ENCODE results near the gene HSPB1.
"Not testable (repeated sequence)": the region's sequence is repeated elsewhere in the genome, so short reads cannot be mapped to it uniquely, and the experiment has no call there.

Gene HSPB1

DNA sequence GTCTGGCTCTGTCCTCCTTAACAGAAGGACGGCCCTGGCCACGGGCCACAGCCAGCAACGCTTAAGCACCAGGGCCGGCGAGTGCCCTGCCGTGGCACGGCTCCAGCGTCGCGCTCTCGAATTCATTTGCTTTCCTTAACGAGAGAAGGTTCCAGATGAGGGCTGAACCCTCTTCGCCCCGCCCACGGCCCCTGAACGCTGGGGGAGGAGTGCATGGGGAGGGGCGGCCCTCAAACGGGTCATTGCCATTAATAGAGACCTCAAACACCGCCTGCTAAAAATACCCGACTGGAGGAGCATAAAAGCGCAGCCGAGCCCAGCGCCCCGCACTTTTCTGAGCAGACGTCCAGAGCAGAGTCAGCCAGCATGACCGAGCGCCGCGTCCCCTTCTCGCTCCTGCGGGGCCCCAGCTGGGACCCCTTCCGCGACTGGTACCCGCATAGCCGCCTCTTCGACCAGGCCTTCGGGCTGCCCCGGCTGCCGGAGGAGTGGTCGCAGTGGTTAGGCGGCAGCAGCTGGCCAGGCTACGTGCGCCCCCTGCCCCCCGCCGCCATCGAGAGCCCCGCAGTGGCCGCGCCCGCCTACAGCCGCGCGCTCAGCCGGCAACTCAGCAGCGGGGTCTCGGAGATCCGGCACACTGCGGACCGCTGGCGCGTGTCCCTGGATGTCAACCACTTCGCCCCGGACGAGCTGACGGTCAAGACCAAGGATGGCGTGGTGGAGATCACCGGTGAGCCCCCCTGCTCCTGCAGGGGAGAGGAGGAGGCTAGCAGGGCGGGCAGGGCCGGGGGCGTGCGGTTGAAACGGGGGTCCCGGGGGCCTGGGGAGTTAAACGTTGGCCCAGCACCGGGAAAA, at the start of gene HSPB1:
Gene HSPB1 (plus strand): TSS at position 327 of the 855 bp plus-strand sequence. CDS start 40 bp downstream, at position 367.
- peak; percentile 72 to 80 for DNase-seq (ENCODE audit: low read depth in 2 of 2)

DNA sequence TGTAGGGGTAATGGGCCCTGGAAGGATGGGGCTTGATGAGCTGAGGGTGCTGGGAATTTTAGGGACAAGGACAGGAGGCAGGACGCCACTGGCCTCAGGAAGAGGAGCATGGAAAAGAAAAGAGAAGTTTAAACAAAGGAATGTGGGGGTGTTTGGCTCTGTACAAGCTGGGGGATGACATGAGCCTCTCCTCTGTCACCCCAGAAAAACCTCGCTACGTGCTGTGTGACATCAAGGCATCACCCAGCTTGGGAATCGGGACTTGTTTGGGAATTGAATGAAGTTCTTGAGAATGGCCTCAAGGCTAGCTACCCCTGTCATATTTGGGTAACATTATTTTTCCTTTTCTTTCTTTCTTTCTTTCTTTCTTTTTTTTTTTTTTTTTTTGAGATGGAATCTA, 47.7 kb upstream of the HSPB1 start:
- DNase-seq (ENCODE audit: low read depth in 2 of 2): no peak

- no peak for DNase-seq (ENCODE audit: low read depth in 2 of 2)
These were observed 44.5 kb upstream of the HSPB1 start for GRCh38 chr7:76257973-76258372.

DNA sequence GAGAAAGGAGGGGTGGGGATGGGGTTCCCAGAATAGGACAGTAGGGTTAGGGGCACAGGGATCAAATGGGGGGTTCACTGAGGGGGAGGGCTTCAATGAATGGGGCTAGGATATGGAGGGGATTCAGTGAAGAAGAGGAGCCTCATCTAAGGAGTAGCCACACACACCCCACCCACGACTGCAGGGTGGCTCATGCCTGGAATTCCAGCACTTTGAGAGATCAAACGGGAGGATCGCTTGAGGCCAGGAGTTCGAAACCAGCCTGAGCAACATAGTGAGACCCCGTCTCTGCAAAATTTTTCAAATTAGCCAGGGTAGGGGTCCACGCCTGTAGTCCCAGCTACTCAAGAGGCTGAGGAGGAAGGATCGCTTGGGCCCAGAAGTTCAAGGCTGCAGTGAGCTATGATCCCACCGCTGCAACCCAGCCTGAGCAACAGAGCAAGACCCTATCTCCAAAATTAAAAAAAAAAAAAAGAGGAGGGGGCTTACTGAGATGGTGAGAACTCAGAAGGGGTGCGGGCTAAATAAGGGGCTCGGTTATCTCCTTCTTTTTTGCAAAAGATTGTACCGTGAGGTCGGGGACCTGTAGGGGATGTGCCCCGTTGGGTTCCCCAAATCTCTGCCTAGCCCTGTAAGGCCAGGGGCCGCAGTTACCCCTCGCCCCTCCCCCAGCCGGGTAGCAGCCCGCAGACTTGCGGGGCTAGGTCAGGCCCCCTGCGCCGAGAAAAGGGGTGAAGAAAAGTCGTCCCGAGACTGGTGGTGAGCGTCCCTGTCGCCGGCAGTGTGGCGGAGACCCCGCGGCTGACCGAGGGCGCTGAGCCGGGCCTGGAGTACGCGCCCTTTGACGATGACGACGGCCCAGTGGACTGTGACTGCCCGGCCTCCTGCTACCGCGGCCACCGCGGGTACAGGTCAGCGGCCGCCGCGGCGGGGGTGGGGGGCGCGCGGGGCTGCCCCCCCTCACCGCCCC, 43.1 kb upstream of the HSPB1 start:
- DNase-seq (ENCODE audit: low read depth in 2 of 2): no peak

- no peak for DNase-seq (ENCODE audit: low read depth in 2 of 2)
These were observed 42.2 kb upstream of the HSPB1 start for GRCh38 chr7:76260171-76260703.

DNA sequence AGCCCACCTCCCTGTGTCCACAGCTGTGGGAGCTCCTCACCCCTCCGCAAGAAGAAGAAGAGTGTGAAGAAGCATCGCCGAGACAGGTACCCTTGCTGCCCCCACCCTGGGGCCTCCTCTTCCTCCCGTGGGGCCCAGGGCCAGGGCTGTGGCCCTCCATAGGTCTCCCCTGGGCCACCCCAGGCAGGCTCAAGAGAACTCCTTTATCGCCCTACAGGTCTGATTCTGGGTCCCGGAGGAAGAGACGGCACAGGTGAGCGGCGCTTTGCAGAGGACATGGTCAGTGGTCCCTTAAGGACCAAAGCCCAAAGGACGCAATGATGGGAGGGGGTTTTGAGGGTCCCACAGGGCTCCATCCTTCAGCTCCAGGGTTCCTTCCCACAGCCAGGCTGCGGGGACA, 41.1 kb upstream of the HSPB1 start:
- DNase-seq (ENCODE audit: low read depth in 2 of 2): no peak

- DNase-seq (ENCODE audit: low read depth in 2 of 2): no peak
These were observed 40.5 kb upstream of the HSPB1 start for GRCh38 chr7:76261931-76262330.

- DNase-seq (ENCODE audit: low read depth in 2 of 2): peak in 1 of 2 experiments; percentile 6
These were observed 39.6 kb upstream of the HSPB1 start for GRCh38 chr7:76262683-76263402.

- DNase-seq (ENCODE audit: low read depth in 2 of 2): no peak
These were observed 37.2 kb upstream of the HSPB1 start for GRCh38 chr7:76265299-76265698.

DNA sequence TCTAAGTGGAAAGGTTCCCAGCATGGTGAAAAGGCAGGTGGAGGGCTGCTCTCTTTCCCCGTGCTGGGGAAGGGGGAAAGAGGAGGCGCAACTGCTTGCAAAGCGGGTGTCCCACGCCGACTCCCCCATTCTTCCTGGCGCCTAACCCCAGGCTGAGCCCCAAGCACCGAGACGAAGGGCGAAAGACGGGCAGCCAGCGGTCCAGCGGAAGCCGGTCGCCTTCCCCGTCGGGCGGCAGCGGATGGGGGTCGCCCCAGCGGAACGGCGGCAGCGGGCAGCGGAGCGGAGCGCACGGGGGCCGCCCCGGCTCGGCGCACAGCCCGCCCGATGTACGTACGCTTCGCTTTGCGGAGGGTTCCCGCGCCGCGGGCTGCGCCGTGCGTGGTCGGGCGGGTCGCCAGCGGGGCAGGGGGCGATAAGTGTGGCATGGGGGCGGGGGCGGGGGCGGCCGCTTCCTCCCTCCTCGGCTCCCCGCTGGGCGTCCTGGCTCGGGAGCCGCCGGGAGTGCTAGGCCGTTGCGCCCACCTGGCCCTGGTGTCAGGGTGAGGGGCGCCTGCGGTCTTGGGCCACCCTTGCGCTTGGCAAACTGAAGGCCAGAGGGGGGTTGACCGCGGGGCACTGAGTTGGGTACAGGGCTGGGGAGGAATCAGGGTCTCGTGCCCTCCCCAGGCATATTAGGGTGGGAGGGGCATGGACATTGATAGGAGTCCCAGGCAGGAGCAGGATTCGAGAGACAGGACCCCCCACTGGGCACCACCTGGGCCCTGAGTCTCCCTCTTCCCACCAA, 35.2 kb upstream of the HSPB1 start:
- DNase-seq (ENCODE audit: low read depth in 2 of 2): no peak

DNA sequence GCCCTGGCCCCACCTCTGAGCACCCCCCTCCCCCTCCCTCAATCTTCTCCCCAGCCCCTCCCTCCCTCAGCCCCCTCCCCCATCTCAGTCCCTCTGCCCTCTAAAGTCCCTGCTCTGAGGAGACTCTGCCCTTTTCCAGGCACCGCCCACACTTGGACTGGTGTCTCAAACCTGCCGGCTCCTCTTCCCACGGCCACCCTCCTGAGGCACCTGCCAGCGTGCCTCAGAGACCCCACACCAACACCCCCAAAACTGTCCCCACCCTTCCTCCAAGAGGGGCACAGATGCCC, 34.6 kb upstream of the HSPB1 start:
- DNase-seq (ENCODE audit: low read depth in 2 of 2): no peak

- no peak for DNase-seq (ENCODE audit: low read depth in 2 of 2)
These were observed 34.1 kb upstream of the HSPB1 start for GRCh38 chr7:76268376-76268775.

DNA sequence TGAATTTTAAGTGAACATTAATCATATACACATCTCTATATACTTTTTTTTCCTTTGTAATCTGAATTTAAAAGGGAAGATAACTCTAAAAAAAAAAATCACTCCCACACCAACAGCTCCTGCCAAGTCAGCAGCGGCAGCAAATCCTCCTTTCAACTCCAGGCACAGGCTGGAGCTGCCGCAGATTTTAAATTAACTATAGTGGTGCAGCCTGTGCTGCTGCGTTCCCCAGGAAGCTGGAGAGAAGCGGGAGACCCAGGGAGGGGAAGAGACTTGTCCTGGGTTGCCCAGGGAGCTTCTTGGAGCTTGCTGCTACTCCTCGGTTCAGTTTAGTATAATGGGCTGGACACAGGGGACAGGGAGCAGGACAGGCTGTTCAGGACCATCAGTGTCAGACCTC, 32.6 kb upstream of the HSPB1 start:
- DNase-seq (ENCODE audit: low read depth in 2 of 2): no peak

DNA sequence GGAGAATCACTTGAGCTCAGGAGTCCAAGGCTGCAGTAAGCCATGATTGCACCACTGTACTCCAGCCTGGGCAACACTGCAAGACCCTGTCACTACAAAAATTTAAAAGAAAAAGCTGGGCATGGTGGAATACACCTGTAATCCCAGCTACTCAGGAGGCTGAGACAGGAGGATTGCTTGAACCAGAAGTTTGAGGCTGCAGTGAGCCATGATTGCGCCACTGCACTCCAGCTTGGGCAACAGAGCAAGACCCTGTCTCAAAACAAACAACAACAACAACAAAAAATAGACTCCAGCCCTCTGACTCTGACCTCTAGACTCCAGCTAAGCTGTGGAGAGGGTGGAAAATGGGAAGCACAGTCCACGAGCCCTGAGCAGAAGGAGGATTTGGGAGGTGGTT, 31.1 kb upstream of the HSPB1 start:
- not testable (repeated sequence) for DNase-seq (ENCODE audit: low read depth in 2 of 2)

DNA sequence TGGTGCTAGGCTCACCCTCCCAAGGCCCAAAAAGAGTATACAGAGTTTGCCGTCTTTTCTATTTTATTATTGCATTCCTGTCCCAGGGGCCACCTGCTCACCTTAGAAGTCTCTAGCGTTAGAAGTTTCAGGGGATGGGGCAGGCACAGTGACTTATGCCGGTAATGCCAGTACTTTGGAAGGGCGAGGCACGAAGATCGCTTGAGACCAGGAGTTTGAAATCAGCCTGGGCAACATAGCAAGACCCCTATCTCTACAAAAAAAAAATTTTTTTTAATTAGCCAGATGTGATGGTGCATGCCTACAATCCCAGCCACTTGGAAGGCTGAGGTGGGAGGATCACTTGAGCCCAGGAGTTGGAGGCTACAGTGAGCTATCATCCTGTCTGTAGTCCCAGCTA, 30.3 kb upstream of the HSPB1 start:
- no peak for DNase-seq (ENCODE audit: low read depth in 2 of 2)

- no peak for DNase-seq (ENCODE audit: low read depth in 2 of 2)
These were observed 29.5 kb upstream of the HSPB1 start for GRCh38 chr7:76272851-76273497.

DNA sequence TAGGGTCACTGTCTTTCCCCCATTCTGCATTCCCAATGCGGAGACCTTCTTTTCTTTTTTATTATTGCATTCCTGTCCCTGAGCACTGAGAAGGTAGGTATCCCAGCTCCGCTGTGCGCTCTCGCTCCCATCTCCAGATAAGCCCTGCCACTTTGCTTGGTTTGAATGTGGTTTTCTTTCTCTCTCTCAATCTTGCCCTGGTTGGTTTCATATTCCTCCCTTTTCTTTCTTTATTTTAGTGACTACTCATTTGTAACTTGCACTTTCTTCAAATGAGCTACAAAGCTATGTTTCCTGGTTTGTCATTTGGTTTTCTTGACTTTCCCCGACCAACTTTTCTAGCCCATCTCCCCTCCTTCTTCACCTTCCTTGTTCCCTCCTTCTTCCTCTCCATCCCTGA, 29.0 kb upstream of the HSPB1 start:
- no peak for DNase-seq (ENCODE audit: low read depth in 2 of 2)

DNA sequence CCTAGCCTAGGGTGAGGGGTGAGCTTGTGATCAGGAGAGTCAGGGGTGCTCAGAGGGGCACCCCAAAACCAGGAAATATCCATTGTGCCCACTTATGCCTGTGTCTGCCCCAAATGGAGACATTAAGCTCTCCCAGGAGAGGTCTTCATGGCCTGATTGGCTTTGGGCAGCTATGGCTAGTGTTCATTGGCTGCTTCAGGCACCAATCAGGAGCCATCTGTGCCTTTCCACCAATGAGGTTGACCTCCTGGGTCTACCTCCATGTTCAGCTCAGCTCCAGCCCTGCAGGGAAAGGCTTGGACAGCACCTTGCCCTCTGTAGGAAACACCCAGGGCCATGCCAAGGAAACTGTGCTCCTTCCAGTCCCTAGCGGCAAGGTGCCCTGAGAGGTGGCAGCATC, 23.9 kb upstream of the HSPB1 start:
- no peak for DNase-seq (ENCODE audit: low read depth in 2 of 2)

- DNase-seq (ENCODE audit: low read depth in 2 of 2): no peak
These were observed 22.1 kb upstream of the HSPB1 start for GRCh38 chr7:76280408-76280807.

- no peak for DNase-seq (ENCODE audit: low read depth in 2 of 2)
These were observed 21.3 kb upstream of the HSPB1 start for GRCh38 chr7:76281006-76281705.
